ENCODE results near the gene FANCI. TPM values are rescaled to one million over a fixed set of nuclear protein-coding genes. Genes with fewer than 3 reads are reported as not detected.

Gene FANCI
- total RNA-seq, 1 experiment from 2014 or later: 60.3 TPM

DNA sequence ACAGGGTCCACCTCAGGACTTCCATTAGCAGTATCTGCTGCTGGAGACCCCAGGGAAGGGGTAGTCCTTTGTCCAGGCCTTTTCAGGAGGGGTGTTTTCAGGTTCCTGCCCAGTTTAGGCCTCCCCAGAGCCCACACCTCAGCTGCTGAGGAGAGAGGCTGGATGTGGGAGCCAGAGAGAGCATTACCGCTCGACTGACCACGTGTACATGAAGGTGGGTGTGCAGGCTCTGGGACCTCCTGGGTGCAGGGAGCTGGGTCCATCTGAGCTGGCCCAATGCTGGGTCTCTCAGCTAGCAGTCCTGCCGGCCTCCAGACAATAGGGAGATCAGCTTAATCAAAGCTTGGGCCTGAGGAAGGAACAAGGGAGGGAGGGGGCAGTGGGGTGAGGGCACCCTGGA lies 120.0 kb downstream of the FANCI start:
- Histone ChIP-seq H3K4me2 (ENCODE audit: low read depth, low read length, poor library complexity, severe bottlenecking) (no peak overlapping the region), H4K20me1 (ENCODE audit: insufficient read depth, low read depth, low read length) (no peaks in the 10 kb centered on the region), H3K27me3 (ENCODE audit: low read length) (no peaks in the 10 kb centered on the region), H3K4me3 (ENCODE audit: low read length) (no peak overlapping the region), H3K27ac (ENCODE audit: low read length) (no peak overlapping the region), H3K9me3 (ENCODE audit: low read length) (no peaks in the 10 kb centered on the region), H3K36me3 (ENCODE audit: insufficient read depth, low read length) (no peaks in the 10 kb centered on the region), H3K79me2 (ENCODE audit: low read length) (no peaks in the 10 kb centered on the region), H2AFZ (ENCODE audit: low read length) (no peak overlapping the region), H3K9ac (ENCODE audit: low read length) (no peak overlapping the region), H3K4me1 (ENCODE audit: low read length) (peaks cover 14% of the 10 kb centered on the region), H3K9me2 (replicated peaks; ENCODE audit: insufficient read depth, low read length) (no peaks in the 10 kb centered on the region)
- no peak for DNase-seq

GRCh38 chr15:89364341-89364740 lies 120.6 kb downstream of the FANCI start:
- Histone ChIP-seq H3K4me3 (ENCODE audit: low read length) (no peak overlapping the region), H2AFZ (ENCODE audit: low read length) (no peak overlapping the region), H4K20me1 (ENCODE audit: insufficient read depth, low read depth, low read length) (no peaks in the 10 kb centered on the region), H3K9ac (ENCODE audit: low read length) (no peak overlapping the region), H3K36me3 (ENCODE audit: insufficient read depth, low read length) (no peaks in the 10 kb centered on the region), H3K79me2 (ENCODE audit: low read length) (no peaks in the 10 kb centered on the region), H3K27ac (ENCODE audit: low read length) (no peak overlapping the region), H3K27me3 (ENCODE audit: low read length) (no peaks in the 10 kb centered on the region), H3K9me2 (replicated peaks; ENCODE audit: insufficient read depth, low read length) (no peaks in the 10 kb centered on the region), H3K4me1 (ENCODE audit: low read length) (peaks cover 13% of the 10 kb centered on the region), H3K9me3 (ENCODE audit: low read length) (no peaks in the 10 kb centered on the region), H3K4me2 (ENCODE audit: low read depth, low read length, poor library complexity, severe bottlenecking) (no peak overlapping the region)
- DNase-seq: peak; percentile 65

- Histone ChIP-seq H3K4me2 (ENCODE audit: low read depth, low read length, poor library complexity, severe bottlenecking) (no peak overlapping the region), H3K4me1 (ENCODE audit: low read length) (peaks cover 16% of the 10 kb centered on the region), H4K20me1 (ENCODE audit: insufficient read depth, low read depth, low read length) (no peaks in the 10 kb centered on the region), H3K4me3 (ENCODE audit: low read length) (no peak overlapping the region), H3K9me2 (replicated peaks; ENCODE audit: insufficient read depth, low read length) (no peaks in the 10 kb centered on the region), H3K36me3 (ENCODE audit: insufficient read depth, low read length) (no peaks in the 10 kb centered on the region), H3K9me3 (ENCODE audit: low read length) (no peaks in the 10 kb centered on the region), H3K27me3 (ENCODE audit: low read length) (no peaks in the 10 kb centered on the region), H3K27ac (ENCODE audit: low read length) (no peak overlapping the region), H3K79me2 (ENCODE audit: low read length) (no peaks in the 10 kb centered on the region), H2AFZ (ENCODE audit: low read length) (no peak overlapping the region), H3K9ac (ENCODE audit: low read length) (no peak overlapping the region)
- no peak for DNase-seq
Observed at GRCh38 chr15:89364741-89365450, 121.1 kb downstream of the FANCI start.

- H3K79me2 ChIP-seq (ENCODE audit: low read length): no peaks in the 10 kb centered on the region
- no peaks in the 10 kb centered on the region for H3K9me2 ChIP-seq (replicated peaks; ENCODE audit: insufficient read depth, low read length)
- H3K36me3 ChIP-seq (ENCODE audit: insufficient read depth, low read length): no peaks in the 10 kb centered on the region
- no peak overlapping the region for H3K4me3 ChIP-seq (ENCODE audit: low read length)
- H3K27ac ChIP-seq (ENCODE audit: low read length): no peak overlapping the region
- no peak for DNase-seq
- peaks cover 19% of the 10 kb centered on the region for H3K4me1 ChIP-seq (ENCODE audit: low read length)
- H3K9me3 ChIP-seq (ENCODE audit: low read length): no peaks in the 10 kb centered on the region
- H4K20me1 ChIP-seq (ENCODE audit: insufficient read depth, low read depth, low read length): no peaks in the 10 kb centered on the region
- H3K27me3 ChIP-seq (ENCODE audit: low read length): no peaks in the 10 kb centered on the region
- no peak overlapping the region for H2AFZ ChIP-seq (ENCODE audit: low read length)
- H3K9ac ChIP-seq (ENCODE audit: low read length): no peak overlapping the region
- no peak overlapping the region for H3K4me2 ChIP-seq (ENCODE audit: low read depth, low read length, poor library complexity, severe bottlenecking)
Observed at GRCh38 chr15:89365462-89366065, 121.8 kb downstream of the FANCI start.

Small RNA genes lying within 50 kb of the gene (small RNA-seq; reads per million reads assigned to genes)
- not detected for gene MIR6766

Other genes with a start within 250 kb of the FANCI start
- gene ABHD2, start 155.5 kb upstream of the FANCI start, total RNA-seq (2014; rRNA removed; shearing (Covaris generic); ENCODE audit: low replicate concordance): 28.3 and 43.6 TPM in 2 replicates
- gene RLBP1, start 22.4 kb upstream of the FANCI start, total RNA-seq (2014; rRNA removed; shearing (Covaris generic); ENCODE audit: low replicate concordance): not detected in 2 replicates
- 36.8 and 76.5 TPM in 2 replicates for gene POLG, start 90.8 kb downstream of the FANCI start, total RNA-seq (2014; rRNA removed; shearing (Covaris generic); ENCODE audit: low replicate concordance)